GM12878 (cell line): ENCODE data around the gene EFTUD2. TPM values are rescaled to one million over a fixed set of nuclear protein-coding genes. Genes with fewer than 3 reads are reported as not detected.

Source experiments
- BRCA1 ChIP-seq: IDR thresholded peaks from 2 replicates; pipeline ENCODE4 v1.6.1; 2011; ENCODE audit warnings: low read depth, low read length, improper control_type of control experiment
- CEBPZ ChIP-seq: fragments of 150-350 bp; IDR thresholded peaks from 2 replicates; pipeline ENCODE4 v1.6.1; 2016; ENCODE audit warnings: low read depth, low read length
- CHD2 ChIP-seq: IDR thresholded peaks from 2 replicates; pipeline ENCODE4 v1.6.1; 2011; ENCODE audit warnings: low read depth, low read length, improper control_type of control experiment, borderline replicate concordance
- CHD4 ChIP-seq: fragments of 200-600 bp; sonication (generic); IDR thresholded peaks from 2 replicates; pipeline ENCODE4 v1.6.1; 2016; ENCODE audit warnings: mild to moderate bottlenecking
- E2F8 ChIP-seq: fragments of 450-650 bp; IDR thresholded peaks from 2 replicates; pipeline ENCODE4 v1.6.1; 2018; ENCODE audit warnings: mild to moderate bottlenecking, low read depth, moderate library complexity; ENCODE audit not compliant: partially characterized antibody
- EGR1 ChIP-seq, 2 experiments: IDR thresholded peaks; 1 replicate in 1 of 2; 2 replicates in 1 of 2; pipeline ENCODE4 v1.6.1; 2011 to 2012; ENCODE audit warnings: low read depth in 2 of 2, low read length in 2 of 2, borderline replicate concordance in 1 of 2, mild to moderate bottlenecking in 1 of 2, moderate library complexity in 1 of 2
- EP300 ChIP-seq, 2 experiments: fragments of 150-350 bp in 1 of 2; IDR thresholded peaks; 2 replicates each; pipeline ENCODE4 v1.6.1; 2011 to 2012; ENCODE audit warnings: low read depth in 2 of 2, low read length in 2 of 2, borderline replicate concordance in 1 of 2, improper control_type of control experiment in 1 of 2, inconsistent platforms in 1 of 2; ENCODE audit not compliant: control insufficient read depth in 1 of 2
- FOS ChIP-seq: IDR thresholded peaks from 3 replicates; pipeline ENCODE4 v1.6.1; 2011; ENCODE audit warnings: borderline replicate concordance; ENCODE audit not compliant: insufficient read length; ENCODE audit errors: extremely low read depth
- HDAC6 ChIP-seq: fragments of 200-600 bp; sonication (generic); IDR thresholded peaks from one replicate; pipeline ENCODE4 v1.8.0; 2017; ENCODE audit warnings: antibody characterized with exemption; ENCODE audit not compliant: unreplicated experiment
- HDGF ChIP-seq: fragments of 450-650 bp; IDR thresholded peaks from 2 replicates; pipeline ENCODE4 v1.6.1; 2016; ENCODE audit warnings: antibody characterized with exemption
- NBN ChIP-seq: fragments of 450-650 bp; IDR thresholded peaks from 2 replicates; pipeline ENCODE4 v1.6.1; 2016
- NKRF ChIP-seq: fragments of 450-650 bp; conservative IDR thresholded peaks from 2 replicates; pipeline ENCODE4 v1.6.1; 2017; ENCODE audit warnings: mild to moderate bottlenecking, moderate library complexity
- STAT1 ChIP-seq: fragments of 450-650 bp; conservative IDR thresholded peaks from 2 replicates; pipeline ENCODE4 v1.6.1; 2014; ENCODE audit warnings: antibody characterized with exemption, mild to moderate bottlenecking
- TARDBP ChIP-seq: IDR thresholded peaks from 2 replicates; pipeline ENCODE4 v1.6.1; 2016; ENCODE audit warnings: borderline replicate concordance
- YBX1 ChIP-seq: fragments of 450-650 bp; IDR thresholded peaks from 2 replicates; pipeline ENCODE4 v1.6.1; 2016; ENCODE audit warnings: antibody characterized with exemption
- polyA plus RNA-seq, 11 experiments: library from polyadenylated mRNA; depleted of rRNA in 4 of 11; unstranded in 6 of 11; stranded (reverse) in 5 of 11; fragments of >200 nt; fragmentation: Nextera tagmentation in 4 of 11; fragmentation: Illumina TruSeq in 1 of 11; extraction: Ambion mirVana in 4 of 11; extraction: Trizol in 1 of 11; gene quantifications; 1 replicate in 1 of 11; 2 replicates in 10 of 11; pipeline versions ENCODE4 v1.2.1 to v1.2.3, GENCODE V29; 2011 to 2016; ENCODE audit warnings: inconsistent platforms in 2 of 11, missing spikeins in 2 of 11, low read depth in 1 of 11
- total RNA-seq, 4 experiments: library from RNA; depleted of rRNA in 3 of 4; stranded (reverse); fragments of >200 nt in 3 of 4; fragmentation: Illumina TruSeq in 1 of 4; extraction: Trizol in 1 of 4; gene quantifications; 2 replicates each; pipeline versions ENCODE4 v1.2.1 to v1.2.3, GENCODE V29; 2013 to 2021
- TF ChIP-seq, protein P1 (sequence below): IDR thresholded peaks from 2 replicates; pipeline ENCODE4 v1.6.1; 2012; ENCODE audit warnings: improper control_type of control experiment, low read depth, low read length; ENCODE audit not compliant: insufficient replicate concordance

Gene EFTUD2
- total and polyA plus RNA-seq, 10 of the 15 experiments (the other 5 are each of a cell fraction or from before 2014, with no cell fraction given): 33.0 to 198 (median 126) TPM

- TF ChIP-seq CEBPZ (no peak), HDAC6 (no peak), E2F8 (peak; percentile 78), BRCA1 (no peak), EP300 (IDR thresholded peaks at IDR 0.05; ENCODE audit: borderline replicate concordance in 1 of 2, control insufficient read depth in 1 of 2, low read depth in 2 of 2, low read length in 2 of 2) (peak in 1 of 2 experiments; percentile 20; a peak in 1 of 4 replicates), FOS (no peak), CHD4 (no peak), HDGF (no peak), YBX1 (no peak), CHD2 (peak; percentile 79), NBN (peak; percentile 98), TARDBP (peak; percentile 78), EGR1 (IDR thresholded peaks at IDR 0.05; ENCODE audit: borderline replicate concordance in 1 of 2, low read depth in 2 of 2, low read length in 2 of 2) (peak; percentile 20 to 52; a peak in 2 of 3 replicates), STAT1 (peak; percentile 99), NKRF (peak; percentile 81; the same call in 1 of the 2 replicates)
- TF ChIP-seq, protein P1, sequence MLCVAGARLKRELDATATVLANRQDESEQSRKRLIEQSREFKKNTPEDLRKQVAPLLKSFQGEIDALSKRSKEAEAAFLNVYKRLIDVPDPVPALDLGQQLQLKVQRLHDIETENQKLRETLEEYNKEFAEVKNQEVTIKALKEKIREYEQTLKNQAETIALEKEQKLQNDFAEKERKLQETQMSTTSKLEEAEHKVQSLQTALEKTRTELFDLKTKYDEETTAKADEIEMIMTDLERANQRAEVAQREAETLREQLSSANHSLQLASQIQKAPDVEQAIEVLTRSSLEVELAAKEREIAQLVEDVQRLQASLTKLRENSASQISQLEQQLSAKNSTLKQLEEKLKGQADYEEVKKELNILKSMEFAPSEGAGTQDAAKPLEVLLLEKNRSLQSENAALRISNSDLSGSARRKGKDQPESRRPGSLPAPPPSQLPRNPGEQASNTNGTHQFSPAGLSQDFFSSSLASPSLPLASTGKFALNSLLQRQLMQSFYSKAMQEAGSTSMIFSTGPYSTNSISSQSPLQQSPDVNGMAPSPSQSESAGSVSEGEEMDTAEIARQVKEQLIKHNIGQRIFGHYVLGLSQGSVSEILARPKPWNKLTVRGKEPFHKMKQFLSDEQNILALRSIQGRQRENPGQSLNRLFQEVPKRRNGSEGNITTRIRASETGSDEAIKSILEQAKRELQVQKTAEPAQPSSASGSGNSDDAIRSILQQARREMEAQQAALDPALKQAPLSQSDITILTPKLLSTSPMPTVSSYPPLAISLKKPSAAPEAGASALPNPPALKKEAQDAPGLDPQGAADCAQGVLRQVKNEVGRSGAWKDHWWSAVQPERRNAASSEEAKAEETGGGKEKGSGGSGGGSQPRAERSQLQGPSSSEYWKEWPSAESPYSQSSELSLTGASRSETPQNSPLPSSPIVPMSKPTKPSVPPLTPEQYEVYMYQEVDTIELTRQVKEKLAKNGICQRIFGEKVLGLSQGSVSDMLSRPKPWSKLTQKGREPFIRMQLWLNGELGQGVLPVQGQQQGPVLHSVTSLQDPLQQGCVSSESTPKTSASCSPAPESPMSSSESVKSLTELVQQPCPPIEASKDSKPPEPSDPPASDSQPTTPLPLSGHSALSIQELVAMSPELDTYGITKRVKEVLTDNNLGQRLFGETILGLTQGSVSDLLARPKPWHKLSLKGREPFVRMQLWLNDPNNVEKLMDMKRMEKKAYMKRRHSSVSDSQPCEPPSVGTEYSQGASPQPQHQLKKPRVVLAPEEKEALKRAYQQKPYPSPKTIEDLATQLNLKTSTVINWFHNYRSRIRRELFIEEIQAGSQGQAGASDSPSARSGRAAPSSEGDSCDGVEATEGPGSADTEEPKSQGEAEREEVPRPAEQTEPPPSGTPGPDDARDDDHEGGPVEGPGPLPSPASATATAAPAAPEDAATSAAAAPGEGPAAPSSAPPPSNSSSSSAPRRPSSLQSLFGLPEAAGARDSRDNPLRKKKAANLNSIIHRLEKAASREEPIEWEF: no peak
Observed at GRCh38 chr17:44899074-44899782, at the start of gene EFTUD2 (continued).
